H9 (cell line): ENCODE results near the gene PTGFRN. TPM values are rescaled to one million over a fixed set of nuclear protein-coding genes. Genes with fewer than 3 reads are reported as not detected.

Experiments used
- DNase-seq: peaks from one replicate; pipeline ENCODE4 v3.0.0-alpha.2; 2017
- H2AFZ ChIP-seq: one replicate; pipeline ENCODE4 v1.6.1; 2013; ENCODE audit warnings: mild to moderate bottlenecking, low read length, control low read depth, moderate library complexity
- H2AK5ac ChIP-seq: 2 replicates; pipeline ENCODE4 v1.6.1; 2013; ENCODE audit warnings: low read length, control low read depth, mixed read lengths; ENCODE audit not compliant: insufficient read length
- H2BK120ac ChIP-seq: one replicate; pipeline ENCODE4 v1.6.1; 2013; ENCODE audit warnings: low read depth, mild to moderate bottlenecking, low read length, control low read depth, inconsistent platforms; ENCODE audit not compliant: poor library complexity, severe bottlenecking
- H2BK12ac ChIP-seq: 2 replicates; pipeline ENCODE4 v1.6.1; 2013; ENCODE audit warnings: low read length, control low read depth, mixed read lengths, low read depth; ENCODE audit not compliant: insufficient read length
- H2BK15ac ChIP-seq: 2 replicates; pipeline ENCODE4 v1.6.1; 2013; ENCODE audit warnings: low read depth, low read length, control low read depth
- H2BK20ac ChIP-seq: one replicate; pipeline ENCODE4 v1.6.1; 2013; ENCODE audit warnings: low read depth, mild to moderate bottlenecking, low read length, control low read depth, inconsistent platforms; ENCODE audit not compliant: poor library complexity, severe bottlenecking
- H2BK5ac ChIP-seq: 2 replicates; pipeline ENCODE4 v1.6.1; 2013; ENCODE audit warnings: low read length, control low read depth, mixed read lengths; ENCODE audit not compliant: insufficient read length
- H3K14ac ChIP-seq: 2 replicates; pipeline ENCODE4 v1.6.1; 2013; ENCODE audit warnings: low read length, control low read depth; ENCODE audit not compliant: insufficient read depth
- H3K18ac ChIP-seq: 2 replicates; pipeline ENCODE4 v1.6.1; 2013; ENCODE audit warnings: low read depth, mild to moderate bottlenecking, mixed read lengths, low read length, control low read depth; ENCODE audit not compliant: insufficient read length
- H3K23ac ChIP-seq: 2 replicates; pipeline ENCODE4 v1.6.1; 2013; ENCODE audit warnings: low read length, control low read depth, mixed read lengths, low read depth; ENCODE audit not compliant: insufficient read length
- H3K23me2 ChIP-seq: 2 replicates; pipeline ENCODE4 v1.6.1; 2013; ENCODE audit warnings: low read depth, mild to moderate bottlenecking, mixed read lengths, low read length, control low read depth; ENCODE audit not compliant: insufficient read length, poor library complexity, severe bottlenecking
- H3K27ac ChIP-seq: 2 replicates; pipeline ENCODE4 v1.5.1; 2013; ENCODE audit warnings: low read length, control low read depth, mixed read lengths, low read depth; ENCODE audit not compliant: insufficient read length
- H3K27me3 ChIP-seq: 2 replicates; pipeline ENCODE4 v1.6.1; 2013; ENCODE audit warnings: low read length, control low read depth, inconsistent platforms; ENCODE audit not compliant: insufficient read depth
- H3K4ac ChIP-seq: 2 replicates; pipeline ENCODE4 v1.6.1; 2013; ENCODE audit warnings: low read depth, mild to moderate bottlenecking, control low read depth, inconsistent platforms, low read length, moderate library complexity
- H3K4me1 ChIP-seq: 2 replicates; pipeline ENCODE4 v1.6.1; 2013; ENCODE audit warnings: low read length, control low read depth, inconsistent platforms; ENCODE audit not compliant: insufficient read depth
- H3K4me2 ChIP-seq: 2 replicates; pipeline ENCODE4 v1.6.1; 2013; ENCODE audit warnings: low read length, control low read depth, mixed read lengths; ENCODE audit not compliant: insufficient read length, insufficient read depth
- H3K56ac ChIP-seq: 2 replicates; pipeline ENCODE4 v1.6.1; 2013; ENCODE audit warnings: low read depth, mild to moderate bottlenecking, mixed read lengths, low read length, control low read depth; ENCODE audit not compliant: insufficient read length
- H3K79me1 ChIP-seq: 2 replicates; pipeline ENCODE4 v1.6.1; 2013; ENCODE audit warnings: low read depth, mild to moderate bottlenecking, moderate library complexity, low read length, control low read depth, inconsistent platforms; ENCODE audit not compliant: insufficient read depth, poor library complexity, severe bottlenecking
- H3K79me2 ChIP-seq: 2 replicates; pipeline ENCODE4 v1.6.1; 2013; ENCODE audit warnings: low read length, control low read depth, inconsistent platforms; ENCODE audit not compliant: insufficient read depth
- H3K9ac ChIP-seq: 2 replicates; pipeline ENCODE4 v1.6.1; 2013; ENCODE audit warnings: low read length, control low read depth, mixed read lengths; ENCODE audit not compliant: insufficient read length; ENCODE audit errors: extremely low read depth
- H3K9me3 ChIP-seq: one replicate; pipeline ENCODE4 v1.6.1; 2013; ENCODE audit warnings: low read depth, low read length, inconsistent platforms; ENCODE audit not compliant: control insufficient read depth
- H3T11ph ChIP-seq: one replicate; pipeline ENCODE4 v1.6.1; 2013; ENCODE audit warnings: mild to moderate bottlenecking, low read length, control low read depth, inconsistent platforms
- H4K20me1 ChIP-seq: one replicate; pipeline ENCODE4 v1.6.1; 2013; ENCODE audit not compliant: control insufficient read depth, insufficient read length, insufficient read depth
- H4K5ac ChIP-seq: 2 replicates; pipeline ENCODE4 v1.6.1; 2013; ENCODE audit warnings: low read depth, mild to moderate bottlenecking, mixed read lengths, low read length, control low read depth; ENCODE audit not compliant: insufficient read length
- H4K8ac ChIP-seq: replicated peaks from 2 replicates; pipeline ENCODE4 v1.6.1; 2013; ENCODE audit warnings: low read length, control low read depth, mixed read lengths, low read depth; ENCODE audit not compliant: insufficient read length
- H4K91ac ChIP-seq: 2 replicates; pipeline ENCODE4 v1.6.1; 2013; ENCODE audit warnings: low read depth, mild to moderate bottlenecking, moderate library complexity, mixed read lengths, low read length, control low read depth; ENCODE audit not compliant: insufficient read length
- H3K27ac Mint-ChIP-seq, 3 experiments: 2 replicates in 2 of 3; 3 replicates in 1 of 3; pipeline ENCODE4 v1.8.0; 2020 to 2021; ENCODE audit warnings: mixed read lengths in 3 of 3, mild to moderate bottlenecking in 1 of 3, moderate library complexity in 1 of 3
- H3K27me3 Mint-ChIP-seq: 2 replicates; pipeline ENCODE4 v1.8.0; 2021; ENCODE audit warnings: low read depth, mild to moderate bottlenecking, moderate library complexity, mixed read lengths
- H3K36me3 Mint-ChIP-seq, 3 experiments: 2 replicates in 2 of 3; 3 replicates in 1 of 3; pipeline ENCODE4 v1.8.0; 2020 to 2021; ENCODE audit warnings: low read depth in 3 of 3, mixed read lengths in 3 of 3; ENCODE audit not compliant: insufficient read depth in 1 of 3
- H3K4me1 Mint-ChIP-seq, 2 experiments: 2 replicates each; pipeline ENCODE4 v1.8.0; 2020; ENCODE audit warnings: mixed read lengths in 2 of 2
- H3K4me3 Mint-ChIP-seq, 2 experiments: 2 replicates in 1 of 2; 3 replicates in 1 of 2; pipeline ENCODE4 v1.8.0; 2020 to 2021; ENCODE audit warnings: mild to moderate bottlenecking in 2 of 2, mixed read lengths in 2 of 2, moderate library complexity in 1 of 2
- H3K9me3 Mint-ChIP-seq, 2 experiments: 2 replicates in 1 of 2; 3 replicates in 1 of 2; pipeline ENCODE4 v1.8.0; 2020; ENCODE audit warnings: mild to moderate bottlenecking in 2 of 2, mixed read lengths in 2 of 2, moderate library complexity in 1 of 2
- WGBS: extraction: QIAGEN DNeasy Blood & Tissue Kit; methylation state at CpG from one replicate; pipeline ENCODE4 v1.1.7; 2013; ENCODE audit warnings: missing lambda C conversion rate, low lambda C conversion rate, mixed read lengths; ENCODE audit not compliant: insufficient read length; ENCODE audit errors: extremely low coverage; 5-methylcytosine and 5-hydroxymethylcytosine counted together
- total RNA-seq: library from RNA; stranded (reverse); gene quantifications from 2 replicates; pipeline ENCODE4 v1.2.1, GENCODE V29; 2021
- TF ChIP-seq, protein P1 (sequence below): fragments of 200-600 bp; sonication (generic); conservative IDR thresholded peaks from 3 replicates; pipeline ENCODE4 v1.8.0; 2021; ENCODE audit warnings: antibody characterized with exemption, mild to moderate bottlenecking

PTGFRN gene
- total RNA-seq, 1 experiment from 2014 or later, result 26.3 TPM

GRCh38 chr1:116950517-116951199 lies 40.9 kb downstream of the PTGFRN start:
- peak overlapping the region in 2 of 3 experiments; percentile 26 to 28; a peak in 3 of 7 replicates for H3K27ac Mint-ChIP-seq
- H3K4me1 Mint-ChIP-seq, result peaks cover 22 to 29% of the 10 kb centered on the region in 2 experiments
- H3K4me2 ChIP-seq, result no peak overlapping the region
- H4K5ac ChIP-seq, result no peak overlapping the region
- no peak overlapping the region for H3K14ac ChIP-seq
- no peak overlapping the region for H3K9ac ChIP-seq
- no peak overlapping the region for H4K8ac ChIP-seq
- no peaks in the 10 kb centered on the region for H3K9me3 Mint-ChIP-seq
- no peak overlapping the region for H4K91ac ChIP-seq
- no peak overlapping the region for H2AFZ ChIP-seq
- H3K27me3 Mint-ChIP-seq, result no peaks in the 10 kb centered on the region
- no peak overlapping the region for H2BK12ac ChIP-seq
- no peaks in the 10 kb centered on the region for H3K9me3 ChIP-seq
- H2BK5ac ChIP-seq, result no peak overlapping the region
- no peak overlapping the region for H3K23ac ChIP-seq
- no peak overlapping the region for H3K27ac ChIP-seq
- DNase-seq, result no peak
- no peak overlapping the region for H2BK20ac ChIP-seq
- TF ChIP-seq, protein P1, sequence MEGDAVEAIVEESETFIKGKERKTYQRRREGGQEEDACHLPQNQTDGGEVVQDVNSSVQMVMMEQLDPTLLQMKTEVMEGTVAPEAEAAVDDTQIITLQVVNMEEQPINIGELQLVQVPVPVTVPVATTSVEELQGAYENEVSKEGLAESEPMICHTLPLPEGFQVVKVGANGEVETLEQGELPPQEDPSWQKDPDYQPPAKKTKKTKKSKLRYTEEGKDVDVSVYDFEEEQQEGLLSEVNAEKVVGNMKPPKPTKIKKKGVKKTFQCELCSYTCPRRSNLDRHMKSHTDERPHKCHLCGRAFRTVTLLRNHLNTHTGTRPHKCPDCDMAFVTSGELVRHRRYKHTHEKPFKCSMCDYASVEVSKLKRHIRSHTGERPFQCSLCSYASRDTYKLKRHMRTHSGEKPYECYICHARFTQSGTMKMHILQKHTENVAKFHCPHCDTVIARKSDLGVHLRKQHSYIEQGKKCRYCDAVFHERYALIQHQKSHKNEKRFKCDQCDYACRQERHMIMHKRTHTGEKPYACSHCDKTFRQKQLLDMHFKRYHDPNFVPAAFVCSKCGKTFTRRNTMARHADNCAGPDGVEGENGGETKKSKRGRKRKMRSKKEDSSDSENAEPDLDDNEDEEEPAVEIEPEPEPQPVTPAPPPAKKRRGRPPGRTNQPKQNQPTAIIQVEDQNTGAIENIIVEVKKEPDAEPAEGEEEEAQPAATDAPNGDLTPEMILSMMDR, result no peak
- no peak overlapping the region for H3K18ac ChIP-seq
- H4K20me1 ChIP-seq, result no peaks in the 10 kb centered on the region
- WGBS, result no CpG with 5 or more reads among the region's 13 CpGs
- no peak overlapping the region for H3K4ac ChIP-seq
- H2AK5ac ChIP-seq, result no peak overlapping the region
- peaks cover 6 to 38% (median 27%) of the 10 kb centered on the region in 3 experiments; a peak in 5 of 7 replicates for H3K36me3 Mint-ChIP-seq
- H3K4me3 Mint-ChIP-seq, result no peak overlapping the region
- H3T11ph ChIP-seq, result no peak overlapping the region
- H3K27me3 ChIP-seq, result no peaks in the 10 kb centered on the region
- peaks cover 3% of the 10 kb centered on the region for H3K23me2 ChIP-seq
- no peaks in the 10 kb centered on the region for H3K79me1 ChIP-seq
- no peak overlapping the region for H3K56ac ChIP-seq
- no peaks in the 10 kb centered on the region for H3K79me2 ChIP-seq
- peaks cover 2% of the 10 kb centered on the region; the same call in 1 of the 2 replicates for H3K4me1 ChIP-seq
- no peak overlapping the region for H2BK120ac ChIP-seq
- H2BK15ac ChIP-seq, result no peak overlapping the region
